ENCODE measurements around the gene KIF21B. TPM values are rescaled to one million over a fixed set of nuclear protein-coding genes. Genes with fewer than 3 reads are reported as not detected.

The KIF21B gene
- total RNA-seq, 2 donors from 2014 or later, result 1.6 to 3.4 TPM

- ATAC-seq (no peak), DNase-seq (no peak)
- Histone ChIP-seq H3K4me1 (no peaks in the 10 kb centered on the region), H3K9me3 (no peaks in the 10 kb centered on the region), H3K27ac (no peak overlapping the region), H3K36me3 (replicated peaks in 1 of 2; ENCODE audit: insufficient read depth in 1 of 2, low read depth in 2 of 2) (no peaks in the 10 kb centered on the region), H3K4me3 (no peak overlapping the region), H3K27me3 (no peaks in the 10 kb centered on the region)
- intact Hi-C loops (cut with DNase I), result no loop called here
- TF ChIP-seq POLR2A (IDR thresholded peaks at IDR 0.05) (no peak), CTCF (IDR thresholded peaks at IDR 0.05) (no peak)
- WGBS, 2 donors, result 72 to 74% methylated on average over 8 to 9 of the region's 9 CpGs
Observed at GRCh38 chr1:200960236-200960947, 63.1 kb downstream of the KIF21B start.

GRCh38 chr1:200959411-200959921 lies 64.0 kb downstream of the KIF21B start:
- Histone ChIP-seq H3K4me1 (peaks cover 3% of the 10 kb centered on the region), H3K4me3 (no peak overlapping the region), H3K27ac (no peak overlapping the region), H3K27me3 (no peaks in the 10 kb centered on the region), H3K36me3 (replicated peaks in 1 of 2; ENCODE audit: insufficient read depth in 1 of 2, low read depth in 2 of 2) (no peaks in the 10 kb centered on the region), H3K9me3 (no peaks in the 10 kb centered on the region)
- DNase-seq, result no peak
- 82 to 88% methylated on average over 10 to 15 of the region's 15 CpGs for WGBS, 2 donors
- intact Hi-C loops (cut with DNase I), result no loop called here
- no peak for ATAC-seq
- TF ChIP-seq CTCF (IDR thresholded peaks at IDR 0.05) (no peak), POLR2A (IDR thresholded peaks at IDR 0.05) (no peak)

GRCh38 chr1:200958597-200958996 lies 64.9 kb downstream of the KIF21B start:
- WGBS, 2 donors, result 89 to 95% methylated on average over 11 of the region's 11 CpGs
- DNase-seq, result no peak

GRCh38 chr1:200954434-200954833 lies 69.1 kb downstream of the KIF21B start:
- ATAC-seq, result peak; percentile 70
- peaks cover 6% of the 10 kb centered on the region for H3K4me1 ChIP-seq
- intact Hi-C loops (cut with DNase I), result no loop called here
- no peaks in the 10 kb centered on the region for H3K27me3 ChIP-seq
- DNase-seq, result peak in 3 of 4 donors; percentile 36 to 60 (median 44)
- no peak overlapping the region for H3K4me3 ChIP-seq
- no peak overlapping the region for H3K27ac ChIP-seq
- no peaks in the 10 kb centered on the region for H3K36me3 ChIP-seq (replicated peaks in 1 of 2; ENCODE audit: insufficient read depth in 1 of 2, low read depth in 2 of 2)
- 41 to 59% methylated on average over 3 of the region's 3 CpGs for WGBS, 2 donors
- no peaks in the 10 kb centered on the region for H3K9me3 ChIP-seq
- no peak for TF ChIP-seq POLR2A (IDR thresholded peaks at IDR 0.05)
- no peak for TF ChIP-seq CTCF (IDR thresholded peaks at IDR 0.05)

More at GRCh38 chr1:200958597-200958996, 64.9 kb downstream of the KIF21B start:
- intact Hi-C loops (cut with DNase I), result no loop called here
- Histone ChIP-seq H3K27ac (no peak overlapping the region), H3K36me3 (replicated peaks in 1 of 2; ENCODE audit: insufficient read depth in 1 of 2, low read depth in 2 of 2) (no peaks in the 10 kb centered on the region), H3K27me3 (no peaks in the 10 kb centered on the region), H3K9me3 (no peaks in the 10 kb centered on the region), H3K4me3 (no peak overlapping the region), H3K4me1 (peaks cover 6% of the 10 kb centered on the region)
- no peak for ATAC-seq
- TF ChIP-seq CTCF (IDR thresholded peaks at IDR 0.05) (no peak), POLR2A (IDR thresholded peaks at IDR 0.05) (no peak)

- Histone ChIP-seq H3K27ac (no peak overlapping the region), H3K4me1 (peaks cover 6% of the 10 kb centered on the region), H3K4me3 (no peak overlapping the region), H3K9me3 (no peaks in the 10 kb centered on the region), H3K36me3 (replicated peaks in 1 of 2; ENCODE audit: insufficient read depth in 1 of 2, low read depth in 2 of 2) (no peaks in the 10 kb centered on the region), H3K27me3 (no peaks in the 10 kb centered on the region)
- WGBS, 2 donors, result 95% methylated on average over 2 of the region's 2 CpGs
- intact Hi-C loops (cut with DNase I), result no loop called here
- ATAC-seq (no peak), DNase-seq (no peak)
- TF ChIP-seq POLR2A (IDR thresholded peaks at IDR 0.05), result no peak
- TF ChIP-seq CTCF (IDR thresholded peaks at IDR 0.05), result no peak
Observed at GRCh38 chr1:200951016-200951415, 72.5 kb downstream of the KIF21B start.
